Neural progenitor cell (in vitro differentiated cells): ENCODE results near the gene MYH2. TPM values are rescaled to one million over a fixed set of nuclear protein-coding genes. Genes with fewer than 3 reads are reported as not detected.
"Not testable (repeated sequence)": the region's sequence is repeated elsewhere in the genome, so short reads cannot be mapped to it uniquely, and the experiment has no call there.

Experiments
- DNase-seq: peaks from one replicate; pipeline ENCODE4 v3.0.0-alpha.2; 2016; ENCODE audit warnings: low spot score
- H2AFZ ChIP-seq: fragments of 200-600 bp; sonication (generic); replicated peaks from 2 replicates; pipeline ENCODE4 v1.6.1; 2016; ENCODE audit warnings: antibody characterized with exemption
- H3F3A ChIP-seq: fragments of 200-600 bp; sonication (generic); 2 replicates; pipeline ENCODE4 v1.6.1; 2016; ENCODE audit warnings: antibody characterized with exemption, low read depth
- H3K27ac ChIP-seq: fragments of 200-600 bp; sonication (generic); 2 replicates; pipeline ENCODE4 v1.5.1; 2016; ENCODE audit warnings: mild to moderate bottlenecking
- H3K27me3 ChIP-seq: fragments of 200-600 bp; sonication (generic); 2 replicates; pipeline ENCODE4 v1.6.1; 2016; ENCODE audit warnings: mild to moderate bottlenecking, moderate library complexity
- H3K36me3 ChIP-seq: fragments of 200-600 bp; sonication (generic); 2 replicates; pipeline ENCODE4 v1.5.1; 2016
- H3K4me1 ChIP-seq: fragments of 200-600 bp; sonication (generic); 2 replicates; pipeline ENCODE4 v1.6.1; 2016; ENCODE audit warnings: mixed run types
- H3K4me2 ChIP-seq: fragments of 200-600 bp; sonication (generic); 2 replicates; pipeline ENCODE4 v1.6.1; 2016
- H3K4me3 ChIP-seq: fragments of 200-600 bp; sonication (generic); 2 replicates; pipeline ENCODE4 v1.5.1; 2016
- H3K79me2 ChIP-seq: fragments of 200-600 bp; sonication (generic); 2 replicates; pipeline ENCODE4 v1.6.1; 2016; ENCODE audit warnings: low read depth
- H3K9ac ChIP-seq: fragments of 200-600 bp; sonication (generic); 2 replicates; pipeline ENCODE4 v1.6.1; 2016
- H3K9me3 ChIP-seq: fragments of 200-600 bp; sonication (generic); 2 replicates; pipeline ENCODE4 v1.5.1; 2016; ENCODE audit warnings: low read depth
- H4K20me1 ChIP-seq: fragments of 200-600 bp; sonication (generic); 2 replicates; pipeline ENCODE4 v1.6.1; 2016; ENCODE audit warnings: low read depth
- H3K27ac Mint-ChIP-seq: 3 replicates; pipeline ENCODE4 v1.8.0; 2021; ENCODE audit warnings: mixed read lengths
- H3K27me3 Mint-ChIP-seq: 2 replicates; pipeline ENCODE4 v1.8.0; 2022; ENCODE audit warnings: low read depth, mild to moderate bottlenecking, inconsistent platforms, moderate library complexity, mixed read lengths; ENCODE audit not compliant: insufficient read depth
- H3K36me3 Mint-ChIP-seq: 3 replicates; pipeline ENCODE4 v1.8.0; 2021; ENCODE audit warnings: mixed read lengths
- H3K4me1 Mint-ChIP-seq: 3 replicates; pipeline ENCODE4 v1.8.0; 2021; ENCODE audit warnings: mixed read lengths
- H3K4me3 Mint-ChIP-seq: 3 replicates; pipeline ENCODE4 v1.8.0; 2021; ENCODE audit warnings: mild to moderate bottlenecking, moderate library complexity, mixed read lengths
- H3K9me3 Mint-ChIP-seq: 3 replicates; pipeline ENCODE4 v1.8.0; 2020; ENCODE audit warnings: mixed read lengths
- EZH2 ChIP-seq: fragments of 200-600 bp; sonication (generic); IDR thresholded peaks from 2 replicates; pipeline ENCODE4 v1.6.1; 2017; ENCODE audit warnings: antibody characterized with exemption, mild to moderate bottlenecking, moderate library complexity
- EZH2phosphoT487 ChIP-seq: fragments of 200-600 bp; sonication (generic); IDR thresholded peaks from 2 replicates; pipeline ENCODE4 v1.6.1; 2017; ENCODE audit warnings: antibody characterized with exemption
- total RNA-seq: library from RNA; depleted of rRNA; stranded (reverse); fragments of >200 nt; gene quantifications from 2 replicates; pipeline ENCODE4 v1.2.3, GENCODE V29; 2015; ENCODE audit warnings: low replicate concordance
- TF ChIP-seq, protein P1 (sequence below): fragments of 200-600 bp; sonication (generic); IDR thresholded peaks from 2 replicates; pipeline ENCODE4 v1.5.1; 2017; ENCODE audit warnings: antibody characterized with exemption, mild to moderate bottlenecking

The MYH2 gene
- total RNA-seq, 1 donor from 2014 or later: 0.19 TPM

DNA sequence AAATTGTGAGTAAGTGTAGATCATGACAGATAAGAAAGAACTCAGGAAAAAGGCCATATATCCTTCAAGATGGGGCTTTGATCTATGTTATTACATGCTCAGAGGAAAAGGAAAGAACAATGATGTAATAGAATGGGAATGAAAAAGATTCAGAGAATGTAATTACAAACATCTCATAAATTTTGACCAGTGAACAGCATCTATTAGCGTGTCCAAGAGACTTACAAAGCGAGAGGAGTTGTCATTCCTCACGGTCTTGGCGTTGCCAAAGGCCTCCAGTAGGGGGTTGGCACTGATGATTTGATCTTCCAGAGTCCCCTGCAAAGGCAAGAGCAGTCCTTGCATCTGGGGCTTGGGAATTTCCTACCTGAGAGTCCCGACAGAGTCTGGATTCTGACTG, 6.0 kb downstream of the MYH2 start:
- not testable (repeated sequence) for H3K79me2 ChIP-seq, H3K4me3 ChIP-seq, H3K4me3 Mint-ChIP-seq, H4K20me1 ChIP-seq, H3K27ac Mint-ChIP-seq, H3K36me3 ChIP-seq, H3K9me3 ChIP-seq, H3K36me3 Mint-ChIP-seq, H3K27me3 ChIP-seq, H3F3A ChIP-seq, H3K27ac ChIP-seq, H3K4me1 Mint-ChIP-seq, DNase-seq, H3K27me3 Mint-ChIP-seq, H3K4me1 ChIP-seq, H3K9ac ChIP-seq, H2AFZ ChIP-seq, H3K4me2 ChIP-seq
- TF ChIP-seq, protein P1, sequence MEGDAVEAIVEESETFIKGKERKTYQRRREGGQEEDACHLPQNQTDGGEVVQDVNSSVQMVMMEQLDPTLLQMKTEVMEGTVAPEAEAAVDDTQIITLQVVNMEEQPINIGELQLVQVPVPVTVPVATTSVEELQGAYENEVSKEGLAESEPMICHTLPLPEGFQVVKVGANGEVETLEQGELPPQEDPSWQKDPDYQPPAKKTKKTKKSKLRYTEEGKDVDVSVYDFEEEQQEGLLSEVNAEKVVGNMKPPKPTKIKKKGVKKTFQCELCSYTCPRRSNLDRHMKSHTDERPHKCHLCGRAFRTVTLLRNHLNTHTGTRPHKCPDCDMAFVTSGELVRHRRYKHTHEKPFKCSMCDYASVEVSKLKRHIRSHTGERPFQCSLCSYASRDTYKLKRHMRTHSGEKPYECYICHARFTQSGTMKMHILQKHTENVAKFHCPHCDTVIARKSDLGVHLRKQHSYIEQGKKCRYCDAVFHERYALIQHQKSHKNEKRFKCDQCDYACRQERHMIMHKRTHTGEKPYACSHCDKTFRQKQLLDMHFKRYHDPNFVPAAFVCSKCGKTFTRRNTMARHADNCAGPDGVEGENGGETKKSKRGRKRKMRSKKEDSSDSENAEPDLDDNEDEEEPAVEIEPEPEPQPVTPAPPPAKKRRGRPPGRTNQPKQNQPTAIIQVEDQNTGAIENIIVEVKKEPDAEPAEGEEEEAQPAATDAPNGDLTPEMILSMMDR: peak; percentile 23
- H3K9me3 Mint-ChIP-seq: peaks cover 10% of the 10 kb centered on the region

DNA sequence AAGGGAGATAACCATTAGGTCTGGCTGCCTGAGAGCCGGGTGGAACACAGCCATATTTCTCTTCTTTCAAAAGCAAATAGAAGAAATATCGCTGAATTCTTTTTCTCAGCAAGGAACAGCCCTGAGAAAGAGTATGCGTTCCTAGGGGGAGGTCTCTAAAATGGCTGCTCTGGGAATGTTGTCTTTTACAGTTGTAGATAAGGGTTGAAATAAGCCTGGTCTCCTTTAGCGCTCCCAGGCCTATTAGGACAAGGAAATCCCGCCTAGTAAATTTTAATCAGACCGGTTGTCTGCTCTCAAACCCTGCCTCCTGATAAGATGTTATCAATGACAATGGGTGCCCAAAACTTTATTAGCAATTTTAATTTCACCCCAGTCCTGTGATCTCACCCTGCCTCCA, 8.3 kb downstream of the MYH2 start:
- not testable (repeated sequence) for H3K36me3 ChIP-seq, H3K27me3 ChIP-seq, H3K9ac ChIP-seq, H3K27ac Mint-ChIP-seq, H3K27ac ChIP-seq, DNase-seq, H3K27me3 Mint-ChIP-seq, H3K9me3 ChIP-seq, H2AFZ ChIP-seq, H4K20me1 ChIP-seq, H3K4me3 Mint-ChIP-seq, H3K79me2 ChIP-seq, H3K4me1 Mint-ChIP-seq, H3K4me3 ChIP-seq, H3K4me1 ChIP-seq, H3K36me3 Mint-ChIP-seq, H3F3A ChIP-seq, H3K4me2 ChIP-seq
- peaks cover 10% of the 10 kb centered on the region for H3K9me3 Mint-ChIP-seq

DNA sequence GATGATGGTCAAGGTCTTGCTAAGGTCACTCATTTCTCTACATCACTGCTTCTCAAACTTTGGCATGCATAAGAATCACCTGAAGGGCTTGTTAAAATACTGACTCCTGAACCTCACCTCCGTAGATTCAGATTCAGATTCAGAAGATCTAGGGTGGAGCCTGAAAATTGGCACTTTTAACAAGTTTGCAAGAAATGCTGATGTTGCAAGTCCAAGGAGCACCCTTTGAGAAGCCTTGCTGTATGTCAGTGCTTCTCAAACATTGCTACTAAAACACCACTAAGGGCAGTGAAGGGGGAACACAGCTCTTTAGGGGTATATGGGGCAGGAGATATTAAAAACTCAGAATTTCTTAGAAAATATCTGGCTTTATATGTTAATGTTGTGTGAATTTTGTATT, 17.4 kb downstream of the MYH2 start:
- Mint-ChIP-seq H3K9me3 (no peaks in the 10 kb centered on the region), H3K27ac (no peak overlapping the region)

DNA sequence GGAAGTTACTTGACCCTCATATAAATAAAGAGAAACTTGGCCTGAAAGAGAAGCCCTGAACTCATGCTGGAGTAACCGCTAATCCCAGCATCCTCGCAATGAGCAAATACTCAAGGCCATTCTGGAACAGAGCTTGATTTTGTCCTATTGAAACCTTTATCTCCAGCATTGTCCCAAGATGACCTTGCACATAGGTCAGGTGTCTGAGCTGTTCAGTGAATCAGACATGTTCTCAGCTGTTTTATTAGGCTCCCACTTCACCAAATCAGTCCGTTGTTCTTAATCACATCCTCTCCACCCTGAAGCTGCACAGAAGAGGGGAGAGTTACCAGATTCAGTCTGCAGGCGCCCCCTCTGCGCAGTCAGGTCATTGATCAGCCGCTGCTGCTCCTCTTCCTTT, 22.0 kb downstream of the MYH2 start:
- Mint-ChIP-seq H3K27me3 (no peaks in the 10 kb centered on the region), H3K9me3 (no peaks in the 10 kb centered on the region), H3K4me1 (no peaks in the 10 kb centered on the region), H3K27ac (no peak overlapping the region), H3K4me3 (no peak overlapping the region), H3K36me3 (no peaks in the 10 kb centered on the region)
- H2AFZ ChIP-seq: no peak overlapping the region
- no peaks in the 10 kb centered on the region for H4K20me1 ChIP-seq
- H3K27me3 ChIP-seq: no peaks in the 10 kb centered on the region
- no peaks in the 10 kb centered on the region for H3K4me1 ChIP-seq
- H3K79me2 ChIP-seq: no peaks in the 10 kb centered on the region
- no peak overlapping the region for H3K9ac ChIP-seq
- no peaks in the 10 kb centered on the region for H3F3A ChIP-seq
- no peak overlapping the region for H3K27ac ChIP-seq
- H3K4me3 ChIP-seq: no peak overlapping the region
- no peaks in the 10 kb centered on the region for H3K36me3 ChIP-seq
- no peak for DNase-seq
- no peaks in the 10 kb centered on the region for H3K9me3 ChIP-seq
- TF ChIP-seq EZH2 (no peak), EZH2phosphoT487 (no peak)
- TF ChIP-seq, protein P1: no peak
- H3K4me2 ChIP-seq: no peak overlapping the region

More for the DNA sequence above, 17.4 kb downstream of the MYH2 start:
- Histone ChIP-seq H3K9me3 (no peaks in the 10 kb centered on the region), H3F3A (no peaks in the 10 kb centered on the region), H4K20me1 (no peaks in the 10 kb centered on the region), H3K4me2 (no peak overlapping the region), H2AFZ (no peak overlapping the region), H3K27ac (no peak overlapping the region), H3K79me2 (no peaks in the 10 kb centered on the region), H3K9ac (no peak overlapping the region), H3K4me1 (no peaks in the 10 kb centered on the region), H3K4me3 (no peak overlapping the region), H3K27me3 (no peaks in the 10 kb centered on the region), H3K36me3 (no peaks in the 10 kb centered on the region)
- Mint-ChIP-seq H3K27me3 (no peaks in the 10 kb centered on the region), H3K4me3 (no peak overlapping the region), H3K36me3 (no peaks in the 10 kb centered on the region), H3K4me1 (no peaks in the 10 kb centered on the region)
- no peak for TF ChIP-seq EZH2phosphoT487
- TF ChIP-seq, protein P1: no peak
- no peak for TF ChIP-seq EZH2
- DNase-seq: no peak
